Motor neuron (in vitro differentiated cells): ENCODE data around the gene LBX1. TPM values are rescaled to one million over a fixed set of nuclear protein-coding genes. Genes with fewer than 3 reads are reported as not detected.

ENCODE experiments used
- ATAC-seq, 8 experiments: fragments of 200-7000 bp; cut with Tn5 transposase; replicated peaks in 6 of 8; 2 replicates each; pipeline ENCODE4 v1.8.0; 2021; ENCODE audit warnings: mild to moderate bottlenecking in 8 of 8, moderate library complexity in 8 of 8
- H3K27ac ChIP-seq, 2 donors: fragments of 250-450 bp; sonication (Bioruptor Pico); 2 replicates each; pipeline ENCODE4 v1.9.0; 2021; ENCODE audit warnings: antibody characterized with exemption in 2 of 2, mild to moderate bottlenecking in 2 of 2, moderate library complexity in 1 of 2
- H3K4me1 ChIP-seq, 2 donors: fragments of 250-450 bp; sonication (Bioruptor Pico); replicated peaks in 1 of 2; 2 replicates each; pipeline ENCODE4 v1.6.1; 2021; ENCODE audit warnings: antibody characterized with exemption in 2 of 2, mild to moderate bottlenecking in 2 of 2, moderate library complexity in 1 of 2
- H3K4me3 ChIP-seq, 5 donors: fragments of 250-450 bp; sonication (Bioruptor Pico); 2 replicates each; pipeline ENCODE4 v1.9.0; 2021; ENCODE audit warnings: antibody characterized with exemption in 5 of 5, mild to moderate bottlenecking in 5 of 5, moderate library complexity in 4 of 5
- whole genome bisulfite sequencing, 10 experiments: fragments of 450-650 bp; shearing (Covaris generic); methylation state at CpG; one replicate each; pipeline ENCODE4 v1.0.0; 2022; 5-methylcytosine and 5-hydroxymethylcytosine counted together
- in situ Hi-C, 9 experiments: fragments of 400-800 bp; cut with MboI; loops; one replicate each; pipeline ENCODE4 v1.15.0; 2021; ENCODE audit warnings: low sequenced_read_pairs in 9 of 9, low pct_unique_long_range_greater_than_20kb in 2 of 9; ENCODE audit not compliant: unreplicated experiment in 9 of 9
- total RNA-seq, 8 experiments: library from RNA; unstranded; fragments of 300-600 nt; gene quantifications; 2 replicates each; pipeline versions ENCODE4 v1.2.3 to v1.2.4, GENCODE V29; 2022

LBX1 gene
- 10 to 100 TPM in 3 of 8 experiments, 1 to 10 TPM in 3, under 1 TPM in 2; 0.29 to 58.6 (median 1.8) TPM for total RNA-seq

DNA sequence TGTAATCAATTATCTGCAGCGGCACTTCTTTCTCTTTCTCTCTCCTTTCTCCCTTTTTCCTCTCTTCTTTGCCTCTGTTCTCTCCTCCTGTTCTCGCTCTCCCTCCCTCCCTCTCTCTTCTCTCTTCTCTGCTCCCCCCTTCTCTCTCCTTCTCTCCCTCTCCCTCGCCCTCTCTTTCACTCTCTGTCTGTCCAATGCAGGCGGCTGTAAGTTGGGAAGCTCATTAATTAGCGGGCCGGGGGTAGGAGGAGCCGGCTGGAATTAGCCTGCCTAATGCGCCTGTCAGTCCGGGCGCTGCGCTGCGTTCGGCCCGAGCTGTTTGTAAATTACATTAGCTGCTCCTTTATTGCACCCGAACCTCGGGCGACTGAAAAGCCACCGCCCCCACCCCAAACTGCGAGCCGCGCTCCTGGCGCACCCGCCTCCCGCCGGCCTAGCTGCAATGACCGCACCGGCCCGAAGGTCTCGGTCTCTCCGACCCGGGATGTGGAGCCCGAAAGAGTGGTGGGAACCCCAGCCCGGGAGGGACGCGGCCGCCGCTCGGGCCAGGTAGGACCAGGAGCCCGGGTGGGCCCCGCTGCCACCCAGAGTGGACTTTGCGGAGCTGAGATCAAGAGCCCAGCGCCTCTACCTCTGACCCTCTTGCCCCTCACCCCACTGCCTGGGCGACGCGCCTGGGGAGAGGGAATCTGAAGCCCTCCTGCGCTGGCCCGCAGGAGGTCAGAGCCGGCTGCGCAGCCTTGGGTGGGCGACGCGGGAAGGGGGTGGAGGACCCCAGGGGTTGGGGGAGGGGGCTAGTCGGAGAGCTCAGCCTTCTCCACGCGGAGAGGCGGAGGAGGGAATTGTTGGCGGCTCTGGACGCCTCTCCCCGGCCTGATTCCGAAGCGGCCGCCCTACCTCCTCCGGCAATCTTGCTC is at the start of gene LBX1:
LBX1 (minus strand) TSS at position 198 of the 917 bp plus-strand sequence. CDS start 648 bp downstream, outside the sequence.
- peak within 1 kb of the TSS in 2 of 5 donors; percentile 6 to 10 for H3K4me3 ChIP-seq
- peaks cover 4 to 16% of the 10 kb centered on the region in 2 donors for H3K4me1 ChIP-seq
- ATAC-seq = peak in 7 of 8 experiments; percentile 12 to 55 (median 19)
- in situ Hi-C loops = loop anchor here in 1 of 9 experiments (25.0 kb wide), 1 partner anchor 233 kb away; no protein-coding TSS in a partner anchor
- H3K27ac ChIP-seq = no peak within 1 kb of the TSS
- WGBS, 10 experiments = 0 to 10% (median 0%) methylated on average over 2 to 19 of the region's 63 CpGs; no CpG with 5 or more reads in 2 of the 10 experiments

DNA sequence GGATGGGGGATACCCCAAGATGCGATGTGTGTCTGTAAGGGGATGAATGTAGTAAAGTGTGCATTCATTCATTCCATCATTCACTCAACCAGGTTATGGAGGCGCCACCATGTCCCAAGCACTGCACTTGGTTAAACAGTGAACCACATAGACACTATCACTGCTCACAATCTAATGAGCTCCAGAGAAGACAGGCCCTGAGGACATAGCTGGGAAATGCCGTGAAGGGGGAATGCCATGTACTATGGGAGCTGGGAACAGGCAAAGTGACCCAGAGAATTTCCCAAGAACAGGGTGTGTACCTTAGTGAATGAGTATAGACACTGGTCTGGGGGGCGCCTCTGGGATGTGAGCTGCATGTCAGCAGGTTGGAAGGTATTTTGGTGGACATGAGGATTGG is 44.5 kb upstream of the LBX1 start:
- WGBS, 10 experiments = 83 to 100% (median 90%) methylated on average over 1 to 2 of the region's 4 CpGs; no CpG with 5 or more reads in 5 of the 10 experiments
- in situ Hi-C loops = no loop called here

DNA sequence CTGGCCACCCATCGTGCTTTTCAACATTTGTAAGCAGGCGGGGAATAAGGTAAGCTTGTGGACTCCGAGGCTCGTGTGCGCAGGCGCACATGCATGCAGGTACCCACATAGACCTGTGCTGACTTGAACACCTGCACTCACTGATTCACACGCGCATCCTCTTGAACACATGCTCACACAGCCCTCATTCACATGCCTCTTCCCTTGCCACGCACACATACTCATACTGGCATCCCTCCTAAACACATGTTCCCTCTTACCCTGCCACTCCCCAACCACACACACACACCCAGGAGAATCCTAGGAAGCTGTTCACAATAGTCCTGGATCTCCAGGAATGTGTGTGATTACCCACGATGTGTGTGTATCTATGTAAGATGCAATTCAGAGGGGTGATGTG is 44.1 kb upstream of the LBX1 start:
- WGBS, 10 experiments = no CpG with 5 or more reads among the region's 10 CpGs
- peak in 2 of 8 experiments; percentile 25 to 27 for ATAC-seq
- H3K4me1 ChIP-seq = peaks cover 3 to 10% of the 10 kb centered on the region in 2 donors
- in situ Hi-C loops = no loop called here
- no peak overlapping the region for H3K4me3 ChIP-seq
- H3K27ac ChIP-seq = no peak overlapping the region

More for the DNA sequence above, 44.5 kb upstream of the LBX1 start:
- peak in 1 of 8 experiments; percentile 58 for ATAC-seq
- Histone ChIP-seq H3K4me1 (peaks cover 3 to 10% of the 10 kb centered on the region in 2 donors), H3K27ac (no peak overlapping the region), H3K4me3 (no peak overlapping the region)

- Histone ChIP-seq H3K4me1 (peaks cover 5 to 10% of the 10 kb centered on the region in 2 donors), H3K27ac (no peak overlapping the region), H3K4me3 (no peak overlapping the region)
- WGBS, 10 experiments = 0 to 100% (median 30%) methylated on average over 1 to 8 of the region's 13 CpGs; no CpG with 5 or more reads in 1 of the 10 experiments
- peak; percentile 89 to 97 (median 94) for ATAC-seq
- in situ Hi-C loops = no loop called here
Observed at GRCh38 chr10:101272229-101272868, 43.1 kb upstream of the LBX1 start.

- Histone ChIP-seq H3K27ac (no peak overlapping the region), H3K4me1 (peaks cover 15 to 16% of the 10 kb centered on the region in 2 donors), H3K4me3 (no peak overlapping the region)
- in situ Hi-C loops = no loop called here
- ATAC-seq = no peak
- WGBS, 10 experiments = 0 to 87% (median 63%) methylated on average over 1 to 3 of the region's 3 CpGs; no CpG with 5 or more reads in 2 of the 10 experiments
Observed at GRCh38 chr10:101270763-101271162, 41.5 kb upstream of the LBX1 start.

- no peak for ATAC-seq
- H3K27ac ChIP-seq = no peak overlapping the region
- WGBS, 10 experiments = 74 to 100% (median 92%) methylated on average over 1 to 4 of the region's 4 CpGs; no CpG with 5 or more reads in 1 of the 10 experiments
- H3K4me3 ChIP-seq = no peak overlapping the region
- peaks cover 22 to 32% of the 10 kb centered on the region in 2 donors for H3K4me1 ChIP-seq
- in situ Hi-C loops = no loop called here
Observed at GRCh38 chr10:101267776-101268175, 38.5 kb upstream of the LBX1 start.

GRCh38 chr10:101267290-101267680 is 38.0 kb upstream of the LBX1 start:
- H3K4me3 ChIP-seq = no peak overlapping the region
- H3K4me1 ChIP-seq = peaks cover 19 to 34% of the 10 kb centered on the region in 2 donors
- 0 to 77% (median 21%) methylated on average over 1 to 7 of the region's 7 CpGs for WGBS, 10 experiments
- in situ Hi-C loops = no loop called here
- H3K27ac ChIP-seq = no peak overlapping the region
- ATAC-seq = no peak

GRCh38 chr10:101266381-101267289 is 37.4 kb upstream of the LBX1 start:
- 43 to 100% (median 69%) methylated on average over 1 to 4 of the region's 13 CpGs; no CpG with 5 or more reads in 3 of the 10 experiments for WGBS, 10 experiments
- H3K4me3 ChIP-seq = no peak overlapping the region
- ATAC-seq = no peak

DNA sequence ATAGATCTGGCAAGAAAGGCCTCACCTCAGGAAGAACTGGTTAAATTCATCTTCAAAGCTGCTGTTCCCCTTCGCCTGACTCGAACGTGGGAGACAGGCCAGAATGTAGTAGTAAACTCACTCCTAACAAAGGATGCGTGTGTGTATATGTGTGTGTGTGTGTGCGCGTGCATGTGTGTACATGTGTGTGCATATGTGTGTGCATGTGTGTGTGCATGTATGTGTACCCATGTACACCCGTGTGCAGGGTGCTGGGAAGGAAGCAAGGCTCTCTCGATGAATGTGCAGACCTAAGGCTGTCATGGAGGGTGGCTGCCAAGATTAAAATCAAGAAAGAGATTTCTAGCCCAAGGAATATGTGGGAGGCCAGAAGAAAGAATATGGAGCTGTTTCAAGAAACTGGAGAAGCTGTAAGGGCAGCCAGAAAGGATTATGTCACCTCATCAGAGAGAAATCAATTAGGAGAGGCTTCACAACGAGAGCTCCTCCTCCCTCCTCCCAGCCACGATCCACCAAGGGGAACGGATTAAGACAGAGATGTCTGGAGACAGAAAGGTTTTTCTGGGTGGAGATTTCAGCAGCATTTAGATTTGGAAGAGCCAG is 34.0 kb upstream of the LBX1 start:
- ATAC-seq = peak; percentile 16 to 94 (median 88)
- 20 to 100% (median 62%) methylated on average over 1 to 8 of the region's 11 CpGs; no CpG with 5 or more reads in 2 of the 10 experiments for WGBS, 10 experiments
- in situ Hi-C loops = no loop called here
- Histone ChIP-seq H3K4me1 (peaks cover 27 to 46% of the 10 kb centered on the region in 2 donors), H3K27ac (peak overlapping the region; percentile 56 to 60), H3K4me3 (no peak overlapping the region)

More at GRCh38 chr10:101266381-101267289, 37.4 kb upstream of the LBX1 start:
- Histone ChIP-seq H3K27ac (no peak overlapping the region), H3K4me1 (peaks cover 20 to 37% of the 10 kb centered on the region in 2 donors)
- in situ Hi-C loops = no loop called here

- ATAC-seq = peak in 2 of 8 experiments; percentile 8 to 12
- Histone ChIP-seq H3K4me3 (no peak overlapping the region), H3K27ac (peak overlapping the region in 1 of 2 donors; percentile 52), H3K4me1 (peaks cover 24 to 49% of the 10 kb centered on the region in 2 donors)
- in situ Hi-C loops = no loop called here
- WGBS, 10 experiments = 33 to 74% (median 58%) methylated on average over 1 to 5 of the region's 9 CpGs; no CpG with 5 or more reads in 6 of the 10 experiments
Observed at GRCh38 chr10:101262147-101262546, 32.9 kb upstream of the LBX1 start.

- in situ Hi-C loops = no loop called here
- WGBS, 10 experiments = 40 to 80% (median 60%) methylated on average over 1 to 3 of the region's 3 CpGs; no CpG with 5 or more reads in 3 of the 10 experiments
- H3K4me1 ChIP-seq = peaks cover 23 to 49% of the 10 kb centered on the region in 2 donors
- H3K27ac ChIP-seq = no peak overlapping the region
- H3K4me3 ChIP-seq = no peak overlapping the region
- ATAC-seq = no peak
Observed at GRCh38 chr10:101261702-101262101, 32.4 kb upstream of the LBX1 start.
